Left lobe of liver (tissue), 2 donors: Measurements from ENCODE around the gene SARM1. TPM values are rescaled to one million over a fixed set of nuclear protein-coding genes. Genes with fewer than 3 reads are reported as not detected.
A peak's percentile ranks its signal among the peaks of the same experiment; 100 is the strongest.

Experiments used
- ATAC-seq: fragments of 200-7000 bp; cut with Tn5 transposase; one replicate; pipeline ENCODE4 v1.9.1; 2020; ENCODE audit warnings: mild to moderate bottlenecking, moderate library complexity
- DNase-seq: peaks from one replicate; pipeline ENCODE4 v3.0.0-alpha.2; 2020; ENCODE audit warnings: low spot score
- total RNA-seq: library from RNA; stranded (reverse); gene quantifications from one replicate; pipeline ENCODE4 v1.2.1, GENCODE V29; 2021
- donor health status: DM: no; HTN: no; CAD: no; lungs with moderate emphysema.
- donor health status: DM: no; HTN: yes; CAD: no.

The SARM1 gene
- total RNA-seq, 1 donor from 2014 or later, result 5.8 TPM

DNA sequence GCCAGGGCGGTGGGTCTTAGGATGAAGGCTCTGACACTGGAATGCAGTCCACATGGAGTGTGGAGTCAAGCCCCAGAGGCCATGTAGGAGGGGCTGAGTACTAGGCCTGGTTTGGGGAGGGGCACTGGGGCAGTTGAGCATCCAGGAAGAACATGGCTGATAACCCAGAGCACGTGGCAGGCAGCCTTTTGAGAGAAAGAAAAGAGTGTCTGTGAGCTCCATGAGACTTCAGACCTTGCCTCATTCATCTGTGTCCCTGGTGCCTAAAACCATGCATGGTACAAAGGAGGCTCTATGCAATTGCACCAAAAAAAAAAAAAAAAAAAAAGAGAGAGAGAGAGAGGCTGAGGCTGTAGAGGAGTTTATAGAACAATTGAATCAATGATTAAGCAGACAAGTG, 19.9 kb downstream of the SARM1 start:
- DNase-seq (no peak), ATAC-seq (no peak)

DNA sequence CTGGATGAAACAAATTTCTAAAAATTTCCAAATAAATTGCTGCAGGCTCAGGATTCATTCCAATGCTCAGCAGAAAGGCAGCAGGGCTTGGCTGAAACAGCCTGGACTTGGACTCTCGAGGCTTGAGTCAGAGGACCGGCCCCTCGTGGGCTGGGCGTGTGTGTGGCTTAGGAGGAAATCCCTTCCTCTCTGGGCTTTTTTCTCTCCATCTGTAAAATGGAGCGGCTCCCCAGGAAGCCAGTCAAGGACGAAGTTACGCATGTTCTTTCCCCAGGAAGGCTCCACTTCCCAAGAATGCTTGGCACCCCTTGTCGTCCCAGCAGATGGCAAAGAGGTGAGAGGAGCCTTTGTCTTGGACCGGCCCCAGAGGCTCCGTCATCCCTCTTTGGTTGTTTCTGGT, 21.0 kb downstream of the SARM1 start:
- no peak for ATAC-seq

DNA sequence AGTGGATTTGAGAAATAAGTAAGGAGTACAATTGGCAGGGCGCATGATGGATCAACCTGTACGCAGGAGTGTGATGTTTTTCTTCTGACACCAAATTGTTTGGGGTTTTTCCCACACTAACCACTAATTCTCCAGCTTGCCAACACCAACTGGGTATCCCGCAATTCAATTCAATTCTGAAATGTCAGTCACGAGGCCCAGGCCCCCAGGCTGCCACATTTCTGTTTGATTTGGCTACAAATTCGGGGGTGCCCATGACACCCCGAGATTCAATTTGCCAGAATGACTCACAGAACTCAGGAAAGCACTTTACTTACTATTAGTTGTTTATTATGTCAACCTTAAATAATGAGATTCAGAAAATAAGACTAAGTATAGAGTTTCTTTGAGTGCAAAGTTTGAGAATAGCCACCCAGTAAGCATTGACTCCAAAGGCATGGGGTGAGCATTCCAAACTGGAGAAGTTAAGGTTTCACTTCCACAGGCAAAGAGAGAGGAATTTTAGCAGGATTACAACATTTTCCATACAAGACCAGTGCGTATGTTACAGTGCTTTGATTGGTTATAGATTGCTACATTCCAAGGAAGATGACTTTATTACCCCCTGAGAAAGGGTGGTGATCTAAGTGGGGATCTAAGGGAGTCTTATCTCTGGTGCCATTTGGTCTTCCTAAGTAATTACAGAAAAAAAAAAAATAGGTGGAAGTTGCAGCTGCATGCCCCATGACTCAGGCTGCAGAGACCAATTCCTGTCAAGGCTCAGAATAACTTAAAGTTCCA, 23.0 kb downstream of the SARM1 start:
- no peak for DNase-seq
- ATAC-seq, result no peak

More for the DNA sequence above, 21.0 kb downstream of the SARM1 start:
- DNase-seq, result no peak

DNA sequence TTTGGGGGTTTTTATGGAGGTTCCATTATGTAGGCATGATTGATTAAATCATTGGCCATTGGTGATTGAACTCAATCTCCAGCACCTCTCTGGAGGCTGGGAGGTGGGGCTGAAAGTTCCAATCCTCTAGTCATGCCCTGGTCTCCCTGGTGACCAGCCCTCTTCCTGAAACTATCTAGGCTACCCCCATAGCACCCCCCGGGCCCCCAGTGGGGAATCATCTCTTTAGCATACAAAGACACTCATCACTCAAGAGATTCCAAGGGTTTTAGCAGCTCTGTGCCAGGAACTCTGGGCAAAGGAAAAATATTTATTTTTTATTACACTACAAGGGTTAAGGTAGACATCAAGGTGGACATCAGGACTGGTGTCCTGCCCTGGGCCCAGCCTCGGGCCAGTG, 23.9 kb downstream of the SARM1 start:
- DNase-seq (no peak), ATAC-seq (no peak)

DNA sequence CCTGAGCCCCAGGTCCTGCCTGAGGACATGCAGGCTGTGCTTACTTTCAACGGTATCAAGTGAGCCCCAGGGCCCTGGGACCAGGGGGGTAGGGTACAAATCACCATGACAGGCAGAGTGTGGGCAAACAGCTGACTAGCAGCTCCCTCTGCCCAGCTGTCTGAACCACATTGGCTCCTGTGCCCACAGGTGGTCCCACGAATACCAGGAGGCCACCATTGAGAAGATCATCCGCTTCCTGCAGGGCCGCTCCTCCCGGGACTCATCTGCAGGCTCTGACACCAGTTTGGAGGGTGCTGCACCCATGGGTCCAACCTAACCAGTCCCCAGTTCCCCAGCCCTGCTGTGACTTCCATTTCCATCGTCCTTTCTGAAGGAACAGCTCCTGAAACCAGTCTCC, 24.5 kb downstream of the SARM1 start:
- no peak for ATAC-seq
- DNase-seq, result no peak

DNA sequence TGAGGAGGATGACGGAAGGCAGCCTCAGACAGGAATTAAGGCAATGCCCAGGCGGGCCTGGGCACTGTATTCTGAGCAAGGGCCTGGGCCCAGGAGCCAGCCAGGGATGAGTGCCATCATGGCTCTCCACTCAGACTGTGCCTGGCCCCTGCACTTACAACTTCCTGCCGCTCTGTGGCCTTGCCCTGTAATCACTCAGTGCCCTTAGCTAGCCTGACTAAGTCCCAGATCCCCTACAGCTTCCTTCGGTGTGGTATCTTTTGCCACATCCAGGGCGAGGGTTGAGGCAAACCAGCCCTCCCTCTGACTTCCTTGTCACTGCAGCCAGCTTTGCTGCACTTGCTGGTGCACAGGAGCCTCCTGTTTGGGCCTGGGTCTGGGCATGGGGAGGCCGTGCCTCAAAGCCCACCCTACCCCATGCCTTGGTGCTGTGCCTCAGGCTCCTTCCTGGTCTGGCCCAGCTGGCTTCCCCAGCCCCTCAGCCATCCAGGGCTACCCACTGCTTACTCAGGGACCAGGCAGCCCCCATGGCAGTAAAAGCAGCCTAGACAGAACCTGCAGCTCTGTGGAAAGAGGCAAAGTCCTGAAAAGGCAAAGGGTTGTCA, 25.2 kb downstream of the SARM1 start:
- DNase-seq, result no peak
- no peak for ATAC-seq

DNA sequence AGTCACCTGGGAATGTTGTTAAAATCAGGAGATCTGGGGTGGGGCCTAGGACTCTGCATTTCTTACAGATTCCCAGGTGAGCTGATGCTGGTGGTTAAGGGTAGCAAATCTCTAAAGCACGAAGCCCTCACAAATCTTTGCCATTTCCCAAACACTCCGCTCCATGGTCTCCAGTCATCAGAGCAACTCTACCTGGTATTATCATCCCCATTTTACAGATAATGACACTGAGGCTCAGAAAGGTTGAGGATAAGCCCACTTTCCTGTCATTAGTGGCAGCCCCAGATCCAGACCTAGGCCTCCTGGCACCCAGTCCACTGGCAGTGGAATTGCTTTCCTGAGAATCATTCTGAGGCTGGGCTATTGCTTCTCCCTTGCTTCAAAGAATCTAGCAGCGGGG, 25.8 kb downstream of the SARM1 start:
- DNase-seq, result no peak
- ATAC-seq, result no peak

DNA sequence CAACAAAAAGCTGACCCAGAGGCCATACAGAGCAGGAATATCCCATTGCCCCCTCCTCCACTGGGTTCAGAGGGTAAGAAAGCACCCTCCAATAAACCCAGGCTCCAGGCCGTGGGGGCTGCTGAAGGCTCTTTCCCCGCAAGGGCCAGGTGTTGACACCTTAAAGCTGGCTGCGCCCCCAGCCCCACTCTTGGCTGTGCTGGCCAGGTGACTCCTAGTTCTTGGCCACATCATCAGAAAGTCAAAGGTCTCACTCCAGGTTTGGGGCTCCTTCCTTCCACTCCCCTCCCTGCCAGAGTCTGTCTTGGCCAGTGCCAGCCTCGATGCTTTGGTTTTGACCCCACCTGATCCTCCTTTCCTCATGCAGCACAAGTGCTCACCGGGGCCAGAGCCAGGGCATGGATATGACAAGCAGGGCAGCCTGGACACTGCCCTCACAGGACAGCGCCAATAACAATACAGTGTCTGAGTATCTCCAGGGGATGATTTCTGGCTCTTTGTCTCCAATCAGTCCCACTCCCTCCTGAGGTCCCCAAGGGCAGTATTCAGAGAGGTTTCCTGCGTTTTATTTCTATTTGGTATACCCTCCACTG, 26.3 kb downstream of the SARM1 start:
- ATAC-seq (peak; percentile 67), DNase-seq (peak; percentile 51)

DNA sequence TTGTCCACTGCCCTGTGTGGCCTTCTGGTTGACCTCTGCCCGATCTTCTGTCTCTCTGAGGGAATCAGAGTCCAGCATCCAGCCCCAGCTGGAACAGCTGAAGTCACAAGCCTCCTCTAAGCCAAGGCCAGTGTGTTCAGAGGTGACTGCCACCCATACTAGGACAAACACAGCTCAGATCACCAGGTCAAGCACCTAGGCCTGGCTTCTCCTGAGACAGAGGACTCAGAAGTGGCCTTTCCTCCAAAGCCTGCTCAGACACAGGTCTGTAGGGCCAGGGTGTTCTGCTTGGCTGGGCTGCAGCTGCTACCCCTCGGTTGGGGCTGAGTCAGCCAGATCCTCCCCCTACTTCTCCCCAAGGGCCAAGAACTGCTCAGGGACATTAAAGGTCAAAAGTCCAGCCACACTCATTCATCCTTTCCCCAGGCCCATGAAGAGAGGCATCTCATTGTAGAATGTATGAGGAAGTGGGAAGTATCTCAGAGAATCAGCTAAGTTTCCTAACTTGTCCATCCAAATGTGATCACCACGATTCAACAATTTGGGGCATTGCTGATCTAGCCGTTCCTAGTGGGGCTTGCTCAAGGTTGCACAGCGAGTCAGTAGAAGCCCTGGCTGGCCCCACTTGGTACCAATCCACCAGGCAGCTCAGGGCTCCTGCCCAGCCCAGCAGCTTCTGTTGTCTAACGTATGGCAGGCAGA, 26.9 kb downstream of the SARM1 start:
- DNase-seq, result peak; percentile 81
- peak; percentile 81 for ATAC-seq

DNA sequence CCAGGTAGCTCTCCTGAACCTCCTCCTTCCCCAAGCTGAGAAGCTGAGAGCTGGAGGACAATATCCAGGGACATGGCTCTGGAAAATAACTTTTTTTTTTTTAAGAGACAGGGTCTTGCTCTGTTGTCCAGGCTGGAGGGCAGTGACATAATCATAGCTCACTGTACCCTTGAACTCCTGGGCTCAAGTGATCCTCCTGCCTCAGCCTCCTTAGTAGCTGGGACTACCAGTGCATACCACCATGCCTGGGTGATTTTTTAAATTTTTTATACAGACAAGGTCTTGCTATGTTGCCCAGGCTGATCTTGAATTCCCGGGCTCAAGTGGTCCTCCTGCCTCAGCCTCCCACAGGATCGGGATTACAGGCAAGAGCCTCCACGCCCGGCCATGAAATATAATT, 28.3 kb downstream of the SARM1 start:
- no peak for DNase-seq
- no peak for ATAC-seq

DNA sequence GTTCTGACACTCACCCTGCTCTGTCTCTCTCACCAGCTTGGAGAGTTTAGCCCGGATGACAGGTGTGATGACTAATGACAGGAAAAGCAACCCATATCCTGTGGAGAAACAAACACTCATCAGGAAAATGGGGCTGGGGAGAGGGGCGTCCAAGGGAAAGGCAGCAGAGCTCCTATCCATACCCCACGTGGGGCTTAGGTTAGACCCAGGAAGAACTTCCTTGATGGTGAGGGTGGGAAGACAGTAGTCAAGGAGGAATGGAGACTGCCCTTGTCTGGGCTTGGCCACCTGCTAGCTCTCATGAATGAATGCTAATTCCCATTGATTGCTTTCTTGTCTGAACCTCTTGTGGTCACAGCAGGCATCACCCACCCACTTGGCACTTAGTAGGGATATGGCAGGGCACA, 30.7 kb downstream of the SARM1 start:
- no peak for ATAC-seq
- DNase-seq, result no peak

DNA sequence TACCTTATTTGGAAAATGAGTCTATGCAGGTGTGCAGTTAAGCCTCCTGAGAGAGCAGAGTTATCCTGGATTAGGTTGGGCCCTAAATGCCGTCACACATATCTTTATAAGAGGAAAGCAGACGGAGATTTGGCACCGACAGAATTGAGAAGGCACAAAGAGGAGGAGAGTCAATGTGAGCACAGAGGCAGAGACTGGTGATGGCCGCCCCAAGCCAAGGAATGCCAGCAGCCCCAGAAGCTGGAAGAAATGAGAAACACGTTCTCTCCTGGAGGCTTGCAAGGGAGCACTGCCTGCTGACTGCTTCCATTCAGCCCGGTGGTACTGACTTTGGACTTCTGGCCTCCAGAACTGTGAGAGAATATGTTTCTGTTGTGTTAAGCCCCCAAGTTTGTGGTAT, 31.4 kb downstream of the SARM1 start:
- DNase-seq, result no peak
- ATAC-seq, result no peak

DNA sequence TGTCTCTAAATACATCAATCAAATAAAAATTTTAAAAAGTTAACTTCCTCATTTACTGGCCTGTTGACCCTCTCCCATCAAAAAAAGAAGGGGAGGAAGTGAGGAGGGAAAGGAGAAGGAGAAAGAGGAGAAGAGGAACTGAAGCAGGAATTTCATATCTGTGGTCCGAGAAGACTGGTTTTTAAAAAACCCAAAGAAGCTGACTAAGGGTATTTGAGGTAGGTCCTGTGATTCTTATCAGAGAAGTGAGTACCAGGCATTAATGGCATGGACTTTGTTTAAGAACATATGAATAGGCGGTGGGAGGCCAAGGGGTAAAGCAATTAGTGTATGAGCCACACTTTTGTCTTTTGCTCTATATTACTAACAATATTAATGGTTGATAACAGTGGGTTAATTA, 32.5 kb downstream of the SARM1 start:
- DNase-seq (no peak), ATAC-seq (no peak)

DNA sequence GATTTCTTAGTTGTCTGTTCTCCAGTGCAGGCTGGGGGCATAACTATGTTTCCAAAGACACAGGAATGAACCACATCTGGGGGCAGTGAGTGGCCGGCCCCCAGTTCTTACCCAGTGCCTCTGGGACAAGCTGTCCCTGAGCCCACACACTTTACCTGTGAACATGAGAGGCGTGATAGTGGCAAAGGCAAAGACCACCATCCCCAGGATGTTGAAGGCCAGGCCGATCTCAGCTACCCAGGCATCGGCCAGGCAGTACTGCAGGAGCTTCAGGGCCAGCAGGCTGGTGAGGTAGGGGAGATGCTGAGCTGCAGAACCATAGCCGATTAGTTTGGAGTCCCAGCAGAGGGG, 32.9 kb downstream of the SARM1 start:
- no peak for ATAC-seq
- no peak for DNase-seq

DNA sequence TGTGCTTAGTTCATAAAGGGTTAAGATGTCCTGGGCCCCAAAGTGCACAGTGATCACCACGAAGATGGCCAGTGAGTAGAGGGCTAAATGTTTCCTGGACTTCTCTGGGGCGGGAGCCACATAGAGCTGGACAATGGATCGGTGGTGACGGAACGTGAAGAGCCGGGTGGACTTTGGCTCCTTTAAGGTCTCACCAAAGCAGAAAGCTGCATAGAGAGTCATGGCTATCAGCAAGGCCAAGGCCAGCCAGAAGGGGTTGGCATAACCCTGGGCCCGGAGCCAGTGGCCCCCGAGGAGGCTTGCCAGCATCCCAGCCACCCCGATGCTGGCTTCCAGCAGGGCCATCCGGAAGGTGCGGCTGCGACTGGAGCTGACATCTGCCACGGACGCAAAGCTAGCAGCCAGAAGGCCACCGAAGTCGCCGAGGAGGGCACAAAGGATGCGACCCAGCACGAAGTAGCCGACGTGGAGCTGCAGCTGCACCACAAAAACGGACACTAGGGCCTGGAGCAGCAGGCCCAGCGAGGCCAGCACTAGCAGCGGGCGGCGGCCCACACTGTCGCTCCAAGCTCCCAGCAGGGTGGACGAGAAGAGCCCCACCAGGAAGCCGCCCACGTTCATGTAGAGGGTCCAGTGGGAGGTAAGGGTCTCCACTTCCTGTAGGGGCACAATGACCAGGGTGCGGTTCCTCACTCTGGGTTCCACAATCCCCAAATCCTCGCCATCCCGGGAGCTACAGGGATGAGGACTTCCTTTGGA, 33.5 kb downstream of the SARM1 start:
- ATAC-seq (peak; percentile 77), DNase-seq (peak; percentile 95)

DNA sequence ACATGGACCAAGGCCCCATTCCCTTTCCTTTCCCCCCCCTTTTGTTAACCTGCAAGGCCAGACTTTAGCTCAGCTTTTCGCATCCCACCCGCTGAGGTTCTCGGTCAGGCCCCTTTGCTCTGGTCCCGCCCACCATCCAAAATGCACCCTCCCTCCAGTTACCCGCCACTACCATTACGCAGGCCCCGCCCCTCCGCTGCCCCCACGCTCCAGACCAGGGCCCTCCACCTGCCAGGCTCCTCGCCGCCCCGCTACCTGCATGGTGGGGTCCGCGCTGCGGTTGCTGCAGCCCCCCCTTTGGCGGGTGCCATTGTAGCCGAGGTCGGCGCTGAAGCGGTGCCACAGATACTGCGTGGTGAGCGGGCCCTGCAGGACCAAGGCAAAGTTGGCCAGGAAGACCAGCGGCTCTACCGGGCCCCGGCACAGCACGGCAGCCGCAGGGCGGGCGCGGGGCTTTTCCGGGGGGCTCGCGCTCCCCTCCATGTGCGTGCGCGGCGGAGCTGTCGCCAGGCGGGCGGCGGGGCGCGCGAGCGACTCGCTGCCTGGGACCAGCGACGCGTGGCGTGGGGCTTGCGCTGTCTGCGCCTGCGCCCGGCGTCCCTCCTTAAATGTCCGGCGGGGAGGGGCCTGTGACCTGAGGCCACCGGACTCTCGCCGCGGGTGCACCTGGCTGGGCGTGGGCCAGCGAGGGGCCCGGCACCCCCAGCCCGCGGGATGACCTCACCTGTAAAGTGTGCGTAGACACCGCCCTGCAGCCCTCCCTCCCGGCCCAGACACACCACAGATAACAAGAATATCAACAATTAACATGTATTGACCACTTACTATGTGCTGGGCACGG, 34.4 kb downstream of the SARM1 start, which contains the start of gene SLC46A1:
SLC46A1 (minus strand) TSS at position 581 of the 841 bp plus-strand sequence; CDS start at position 483, 98 bp downstream.
- DNase-seq, result peak; percentile 81
- peak; percentile 85 for ATAC-seq

DNA sequence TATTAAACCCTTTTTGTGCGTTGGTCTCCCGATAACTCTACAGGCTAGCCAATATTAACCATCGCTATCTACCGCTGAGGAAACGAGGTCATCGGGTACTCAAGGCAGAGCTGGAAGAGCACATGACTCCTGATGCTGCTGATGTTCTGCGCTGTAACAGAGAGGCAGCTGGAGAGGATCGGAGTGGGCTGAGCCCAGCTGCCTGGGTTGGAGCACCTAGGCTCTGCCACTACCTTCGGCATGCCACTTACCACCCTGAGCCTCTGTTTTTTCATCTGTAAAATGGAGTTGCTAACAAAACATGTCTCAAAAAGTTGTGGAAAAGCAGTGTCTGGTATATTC, 35.0 kb downstream of the SARM1 start:
- DNase-seq, result no peak

DNA sequence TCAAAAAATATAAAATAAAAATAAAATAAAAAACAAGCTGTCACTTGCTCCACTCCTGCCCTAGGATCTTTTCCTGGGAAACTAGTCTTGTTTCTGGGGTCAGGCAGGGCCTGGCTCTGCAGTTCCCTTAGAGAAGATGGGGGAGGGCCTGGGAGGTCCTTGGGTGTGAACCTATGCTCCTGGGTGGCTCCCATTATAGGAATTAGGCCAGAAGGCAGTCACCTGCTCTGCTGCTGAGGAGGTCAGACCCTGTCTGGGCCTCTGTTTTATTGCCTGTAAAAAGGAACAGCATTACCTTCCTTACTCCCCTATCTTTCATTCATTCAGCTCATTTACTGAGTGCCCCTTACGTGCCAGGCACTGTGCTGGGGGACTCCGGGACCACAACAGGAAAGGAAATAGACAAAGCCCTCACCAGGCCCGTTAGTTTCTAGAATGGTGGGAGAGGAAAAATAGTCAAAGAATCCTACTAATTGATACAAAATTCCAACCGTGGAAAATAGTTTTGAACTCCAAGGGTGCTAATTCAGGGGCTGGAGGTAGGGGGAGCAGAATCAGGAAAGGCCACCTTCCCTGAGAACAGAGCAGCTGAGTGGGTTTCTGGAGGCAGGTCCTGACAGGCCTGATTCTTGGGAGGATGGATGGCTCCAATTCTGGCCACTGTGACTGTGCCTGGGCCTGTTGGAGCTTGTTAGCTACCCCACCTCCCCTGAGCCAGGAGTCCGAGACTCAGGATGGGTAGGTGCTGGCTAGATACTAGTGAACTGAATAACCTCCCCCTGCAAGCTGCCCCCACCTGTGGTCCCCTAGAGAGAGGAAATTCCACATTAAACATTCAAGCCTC, 35.9 kb downstream of the SARM1 start:
- ATAC-seq (no peak), DNase-seq (no peak)

More for the DNA sequence above, 35.0 kb downstream of the SARM1 start:
- no peak for ATAC-seq

DNA sequence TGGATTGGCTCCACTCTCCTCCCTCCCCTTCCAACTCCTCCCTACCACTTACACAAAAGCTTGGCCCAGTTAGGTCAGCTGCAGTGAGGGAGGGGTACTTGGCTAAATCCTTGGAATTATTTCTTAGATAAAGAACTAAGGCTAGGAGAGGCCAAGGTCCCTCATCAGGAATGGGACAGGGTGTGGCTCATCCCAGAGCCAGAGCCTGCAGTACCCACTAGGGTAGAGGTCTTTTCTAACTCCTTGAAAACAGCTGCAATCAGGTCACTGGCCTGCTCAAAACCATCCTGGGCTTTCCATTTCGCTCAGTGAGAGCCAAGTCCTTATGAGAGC, 36.4 kb downstream of the SARM1 start:
- ATAC-seq, result no peak

More for the DNA sequence above, 36.4 kb downstream of the SARM1 start:
- DNase-seq, result no peak
